M059J (cell line): ENCODE data around the gene FAM181A. TPM values are rescaled to one million over a fixed set of nuclear protein-coding genes. Genes with fewer than 3 reads are reported as not detected.

Source experiments
- DNase-seq: peaks from one replicate; pipeline ENCODE4 v3.0.0-alpha.2; 2012; ENCODE audit warnings: low read depth
- total RNA-seq: library from RNA; depleted of rRNA; stranded (reverse); fragments of >200 nt; shearing (Covaris generic); gene quantifications from 2 replicates; pipeline ENCODE4 v1.2.3, GENCODE V29; 2014; rRNA removed

FAM181A gene
- not detected in 2 replicates for total RNA-seq

GRCh38 chr14:93926873-93927799 lies at the start of gene FAM181A:
Gene FAM181A (plus strand): TSS chr14:93927344. CDS start chr14:93928286, 942 bp downstream.
- DNase-seq: no peak

- no peak for DNase-seq
Measured at GRCh38 chr14:93878212-93878611, 48.9 kb upstream of the FAM181A start.

GRCh38 chr14:93878871-93879270 lies 48.3 kb upstream of the FAM181A start:
- DNase-seq: no peak

DNA sequence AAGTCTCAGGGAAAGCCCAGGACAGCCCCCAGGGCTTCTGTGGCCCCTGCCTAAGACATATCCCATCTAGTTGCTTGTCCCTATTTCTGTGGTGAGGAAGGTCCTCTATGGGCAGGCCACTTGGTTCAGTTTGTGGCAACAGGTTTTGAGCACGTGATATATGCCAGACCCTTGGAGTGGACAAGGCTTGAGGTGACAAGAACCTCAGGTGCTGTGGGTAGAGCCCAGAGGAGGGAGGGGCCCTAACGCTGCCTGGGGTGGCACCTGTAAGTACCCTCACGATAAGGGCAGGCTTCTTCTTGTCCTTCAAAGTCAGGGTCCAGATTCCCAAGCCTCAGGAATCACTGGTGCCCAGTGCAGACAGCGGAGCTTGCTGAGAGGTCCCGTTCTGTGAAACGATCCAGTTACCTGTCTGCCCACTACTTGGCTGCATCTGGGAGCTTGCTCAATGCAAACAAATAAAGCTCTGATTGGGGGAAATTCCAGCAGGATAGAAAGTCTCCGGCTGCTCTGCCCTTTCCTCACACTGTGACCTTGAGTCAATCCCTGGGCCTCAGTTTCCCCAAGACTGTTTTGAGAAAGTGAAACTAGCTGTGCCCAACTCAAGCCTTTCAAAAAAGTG lies 47.7 kb upstream of the FAM181A start:
- DNase-seq: no peak

DNA sequence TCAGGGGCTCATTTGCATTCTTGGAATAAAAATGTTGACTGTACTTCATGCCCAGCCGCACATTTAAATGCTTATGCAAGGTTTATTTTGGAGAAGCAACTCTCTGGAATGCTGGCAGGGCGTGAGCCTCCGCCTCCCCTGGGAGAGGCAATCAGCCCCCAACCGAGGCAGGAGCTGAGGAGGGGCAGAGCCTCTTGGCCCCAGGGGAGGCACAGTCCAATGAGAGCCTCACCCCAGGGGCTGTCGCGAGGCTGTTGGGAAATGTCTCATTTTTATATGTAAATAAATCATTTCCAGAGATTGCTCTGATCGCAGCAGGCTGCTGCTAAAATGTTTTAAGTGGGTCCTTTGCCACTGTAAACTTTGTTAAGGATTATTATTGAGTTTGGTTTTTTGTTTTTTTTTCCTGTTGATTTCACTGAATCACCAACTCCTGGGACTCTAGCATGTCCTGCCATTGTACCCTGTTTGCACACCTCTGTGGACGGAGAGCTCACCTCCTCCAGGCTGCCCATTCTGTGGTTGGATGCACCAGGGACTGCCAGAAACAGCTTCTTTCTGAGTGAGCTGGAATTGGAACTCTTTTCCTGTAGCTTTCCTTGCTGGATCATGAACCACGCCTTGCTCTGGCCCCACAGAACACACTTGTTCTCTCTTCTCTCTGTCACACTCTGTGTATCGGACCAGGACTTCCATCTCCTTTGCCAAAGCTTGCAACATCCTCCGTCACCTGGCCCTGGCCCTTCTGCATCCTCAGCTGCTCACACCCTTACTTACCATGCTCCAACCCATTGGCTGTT lies 46.9 kb upstream of the FAM181A start:
- DNase-seq: no peak

DNA sequence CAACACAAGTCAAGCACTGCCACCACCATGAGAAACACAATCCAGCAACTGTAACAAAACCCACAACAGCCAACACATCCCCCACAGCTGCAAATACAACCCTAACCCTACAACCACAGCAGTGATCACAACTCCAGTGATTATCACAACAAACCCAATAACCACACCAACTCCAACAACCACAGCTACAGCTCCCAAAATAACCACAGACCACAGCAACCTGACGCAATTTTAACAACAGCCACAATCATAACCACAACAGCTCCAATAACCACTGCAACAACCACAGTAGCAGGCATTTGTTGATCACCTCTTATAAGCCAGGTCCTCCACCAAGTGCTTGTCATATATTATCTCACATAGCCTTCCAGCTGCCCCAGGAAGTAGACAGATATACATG lies 42.2 kb upstream of the FAM181A start:
- DNase-seq: no peak

DNA sequence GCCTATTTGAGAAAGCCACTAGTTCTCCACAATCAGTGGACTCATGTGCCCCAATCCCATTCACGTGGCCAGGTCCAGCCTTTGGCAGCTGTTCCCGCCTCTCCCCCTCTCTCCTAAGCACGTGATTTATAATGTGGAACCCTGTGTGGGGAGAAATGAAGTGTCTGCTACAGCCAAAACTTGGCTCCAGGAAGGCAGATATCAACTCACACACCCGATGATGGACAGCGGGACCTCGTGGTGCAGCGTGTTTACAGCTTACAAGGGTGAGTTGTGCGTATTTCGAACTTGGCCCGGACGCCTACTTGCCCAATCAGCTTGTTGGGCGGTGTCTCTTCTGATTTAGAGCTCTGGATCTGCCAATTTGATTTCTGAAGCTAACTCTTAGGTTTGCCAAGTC lies 38.1 kb upstream of the FAM181A start:
- no peak for DNase-seq

GRCh38 chr14:93889739-93890483 lies 37.2 kb upstream of the FAM181A start:
- DNase-seq: no peak

DNA sequence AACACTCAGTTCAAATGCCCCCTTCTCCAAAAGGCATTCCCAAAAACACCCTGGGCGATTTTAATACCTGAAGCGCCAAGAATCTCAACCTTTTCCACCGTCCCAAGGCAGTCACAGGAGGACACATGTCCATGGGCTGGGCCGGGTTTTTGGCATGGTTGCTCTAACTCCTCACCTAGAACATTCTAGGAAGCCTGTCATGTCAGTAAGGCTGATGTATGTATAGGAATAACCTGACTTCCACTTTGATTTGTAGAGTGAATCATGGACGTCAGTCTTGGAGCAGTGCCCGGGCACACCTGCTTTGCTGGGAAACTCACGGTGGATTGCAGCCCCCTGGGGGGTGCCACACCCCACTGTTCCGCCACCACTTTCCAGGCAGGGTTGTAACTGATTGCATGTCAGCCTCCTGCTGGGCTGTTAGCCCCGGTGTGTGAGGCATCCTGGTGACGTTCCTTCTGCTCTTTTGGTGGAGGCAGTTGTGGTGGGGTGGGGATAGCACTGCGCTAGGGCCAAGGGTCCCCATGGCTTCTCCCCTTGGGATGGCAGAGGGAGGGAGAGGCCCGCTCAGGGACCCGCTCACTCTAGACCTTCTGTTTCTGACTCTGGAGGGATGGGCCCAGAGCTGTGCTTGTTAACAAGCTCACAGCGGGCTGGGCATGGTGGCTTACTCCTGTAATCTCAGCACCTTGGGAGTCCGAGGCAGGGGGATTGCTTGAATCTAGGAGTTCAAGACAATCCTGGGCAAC lies 35.2 kb upstream of the FAM181A start:
- DNase-seq: no peak

DNA sequence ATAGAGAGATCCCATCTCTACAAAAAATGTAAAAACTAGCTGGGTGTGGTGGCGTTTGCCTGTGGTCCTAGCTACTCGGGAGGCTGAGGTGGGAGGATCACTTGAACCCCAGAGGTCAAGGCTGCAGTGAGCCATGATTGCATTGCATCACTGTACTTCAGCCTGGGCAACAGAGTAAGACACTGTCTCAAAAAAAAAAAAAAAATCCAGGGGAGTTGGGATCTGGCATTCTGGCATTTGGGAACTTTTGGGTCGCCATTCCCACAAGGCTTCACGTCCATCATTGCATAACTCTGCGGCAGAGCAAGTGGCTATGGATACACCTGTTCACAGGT lies 34.7 kb upstream of the FAM181A start:
- DNase-seq: no peak

- DNase-seq: peak; percentile 29
Measured at GRCh38 chr14:93892923-93893558, 34.1 kb upstream of the FAM181A start.

DNA sequence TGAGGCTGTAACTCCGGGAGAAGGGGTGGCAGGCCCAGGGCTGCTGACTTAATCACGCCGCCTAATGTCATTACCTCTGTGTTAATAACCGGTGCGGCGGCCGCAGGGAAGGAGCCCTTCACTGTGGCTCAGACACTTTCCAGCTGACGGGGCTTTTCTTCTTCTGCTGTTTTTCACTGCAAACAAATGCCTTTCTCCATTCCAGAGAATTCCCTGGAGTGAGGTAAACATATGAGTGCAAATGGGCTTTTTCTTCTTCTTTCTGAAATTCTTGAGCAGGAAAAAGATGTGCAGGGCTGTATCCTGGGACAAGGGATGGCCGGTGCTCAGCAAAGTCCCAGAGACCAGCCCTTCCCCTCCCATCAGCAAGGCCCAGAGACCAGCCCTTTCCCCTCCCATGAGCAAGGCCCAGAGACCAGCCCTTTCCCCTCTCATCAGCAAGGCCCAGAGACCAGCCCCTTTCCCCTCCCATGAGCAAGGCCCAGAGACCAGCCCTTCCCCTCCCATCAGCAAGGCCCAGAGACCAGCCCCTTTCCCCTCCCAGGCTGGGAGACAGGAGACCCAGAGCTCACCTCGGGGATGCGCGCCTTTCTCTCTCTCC lies 33.4 kb upstream of the FAM181A start:
- DNase-seq: no peak

DNA sequence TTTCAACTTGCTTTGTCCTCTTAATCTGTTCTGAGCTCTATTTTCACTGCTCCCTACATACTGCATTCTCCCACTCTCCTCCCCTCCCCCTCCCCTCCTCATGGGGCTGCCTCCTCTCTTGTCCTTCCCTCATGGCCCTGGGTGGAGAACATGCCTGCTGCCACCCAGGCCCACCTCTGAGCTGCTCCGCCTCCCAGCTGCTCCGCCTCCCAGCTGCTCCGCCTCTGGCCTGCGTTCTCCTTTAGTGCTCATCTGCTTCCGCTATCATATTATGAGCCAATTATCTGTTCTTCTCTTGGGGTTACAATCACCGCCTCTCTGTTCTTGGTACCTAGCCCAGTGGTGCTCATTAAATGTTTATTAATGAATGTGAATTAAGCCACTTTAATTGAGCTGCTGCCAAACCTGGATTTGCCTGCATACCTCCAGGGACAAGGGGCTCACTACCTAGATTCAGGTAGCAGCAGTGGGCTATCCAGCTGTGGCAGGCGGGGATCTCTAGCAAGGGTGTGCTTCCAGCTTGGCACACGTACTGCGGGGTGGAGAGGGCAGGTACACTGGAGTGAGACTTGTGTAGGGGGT lies 32.0 kb upstream of the FAM181A start:
- no peak for DNase-seq

DNA sequence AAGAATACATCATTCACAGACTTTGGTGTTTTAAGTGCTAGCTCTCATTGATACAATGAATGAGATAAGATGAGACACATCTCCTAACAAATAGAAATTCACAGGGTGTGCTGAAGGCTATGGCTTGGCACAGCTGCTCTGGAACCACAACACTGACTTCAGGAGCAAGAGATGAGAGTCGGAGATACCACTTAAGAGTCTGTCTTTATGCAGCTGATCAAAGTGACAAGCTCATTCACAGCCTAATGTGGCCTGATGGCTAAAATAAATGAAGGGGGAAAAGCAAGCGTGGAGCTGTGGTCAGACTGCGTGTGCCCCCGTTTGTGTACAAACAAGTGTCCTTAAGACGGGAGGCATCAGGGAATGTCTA lies 29.7 kb upstream of the FAM181A start:
- DNase-seq: no peak

- DNase-seq: no peak
Measured at GRCh38 chr14:93898081-93898611, 29.0 kb upstream of the FAM181A start.

GRCh38 chr14:93898731-93899130 lies 28.4 kb upstream of the FAM181A start:
- DNase-seq: no peak

DNA sequence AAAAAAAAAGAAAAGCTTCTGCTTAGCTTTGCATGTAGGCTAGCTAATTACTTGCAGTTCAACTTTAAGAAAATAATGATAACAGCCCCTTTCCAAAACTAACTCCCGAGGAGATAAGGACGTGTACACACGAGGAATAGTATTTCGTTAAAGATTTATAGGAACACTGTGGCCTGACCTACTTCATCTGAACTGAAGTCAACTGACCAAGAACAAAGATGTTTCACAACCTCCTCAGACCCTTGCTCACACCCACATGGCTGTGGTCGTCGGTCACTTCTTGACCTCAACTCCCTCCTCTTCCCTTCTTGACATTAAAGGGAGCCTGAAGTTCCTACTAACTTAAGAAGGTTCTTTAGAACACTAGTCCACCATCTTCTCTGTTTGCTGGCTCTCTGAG lies 25.3 kb upstream of the FAM181A start:
- no peak for DNase-seq

- no peak for DNase-seq
Measured at GRCh38 chr14:93902619-93903307, 24.4 kb upstream of the FAM181A start.
